ENCODE results near the gene FOXP1. TPM values are rescaled to one million over a fixed set of nuclear protein-coding genes. Genes with fewer than 3 reads are reported as not detected.

The FOXP1 gene
- total and polyA plus RNA-seq, 3 donors from 2014 or later, result 37.8 to 105 (median 75.9) TPM

DNA sequence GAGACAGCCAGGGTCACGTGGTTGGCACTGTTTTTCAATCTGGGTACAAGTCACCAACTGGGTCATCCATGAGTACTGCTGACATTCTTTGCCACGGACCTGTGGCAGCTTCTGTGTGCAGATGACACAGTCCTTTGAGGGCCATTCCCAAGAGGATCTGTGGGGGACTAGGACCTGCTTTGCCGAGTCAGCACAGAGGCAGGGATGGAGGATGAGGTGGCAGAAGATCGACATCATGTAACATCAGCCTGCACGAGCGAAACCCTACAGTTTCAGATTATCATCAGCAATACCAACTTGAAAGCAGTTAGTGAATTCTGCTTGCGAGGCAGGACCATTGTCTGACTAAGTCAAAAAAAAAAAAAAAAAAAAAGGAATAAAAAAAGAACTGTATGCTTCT, 227.7 kb downstream of the FOXP1 start:
- Histone ChIP-seq H3K4me1 (no peaks in the 10 kb centered on the region), H3K4me3 (no peak overlapping the region), H3K9me3 (no peaks in the 10 kb centered on the region), H3K27me3 (no peaks in the 10 kb centered on the region), H3K27ac (no peak overlapping the region), H3K36me3 (ENCODE audit: low read depth, missing control alignments) (no peaks in the 10 kb centered on the region)
- TF ChIP-seq POLR2A (IDR thresholded peaks at IDR 0.05), result no peak
- TF ChIP-seq, protein P1, sequence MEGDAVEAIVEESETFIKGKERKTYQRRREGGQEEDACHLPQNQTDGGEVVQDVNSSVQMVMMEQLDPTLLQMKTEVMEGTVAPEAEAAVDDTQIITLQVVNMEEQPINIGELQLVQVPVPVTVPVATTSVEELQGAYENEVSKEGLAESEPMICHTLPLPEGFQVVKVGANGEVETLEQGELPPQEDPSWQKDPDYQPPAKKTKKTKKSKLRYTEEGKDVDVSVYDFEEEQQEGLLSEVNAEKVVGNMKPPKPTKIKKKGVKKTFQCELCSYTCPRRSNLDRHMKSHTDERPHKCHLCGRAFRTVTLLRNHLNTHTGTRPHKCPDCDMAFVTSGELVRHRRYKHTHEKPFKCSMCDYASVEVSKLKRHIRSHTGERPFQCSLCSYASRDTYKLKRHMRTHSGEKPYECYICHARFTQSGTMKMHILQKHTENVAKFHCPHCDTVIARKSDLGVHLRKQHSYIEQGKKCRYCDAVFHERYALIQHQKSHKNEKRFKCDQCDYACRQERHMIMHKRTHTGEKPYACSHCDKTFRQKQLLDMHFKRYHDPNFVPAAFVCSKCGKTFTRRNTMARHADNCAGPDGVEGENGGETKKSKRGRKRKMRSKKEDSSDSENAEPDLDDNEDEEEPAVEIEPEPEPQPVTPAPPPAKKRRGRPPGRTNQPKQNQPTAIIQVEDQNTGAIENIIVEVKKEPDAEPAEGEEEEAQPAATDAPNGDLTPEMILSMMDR (IDR thresholded peaks at IDR 0.05), result no peak
- WGBS, 2 donors, result 68 to 89% methylated on average over 5 to 7 of the region's 7 CpGs
- intact Hi-C loops (cut with DNase I; ENCODE audit: low total_unique reads), result no loop called here
- no peak for DNase-seq

DNA sequence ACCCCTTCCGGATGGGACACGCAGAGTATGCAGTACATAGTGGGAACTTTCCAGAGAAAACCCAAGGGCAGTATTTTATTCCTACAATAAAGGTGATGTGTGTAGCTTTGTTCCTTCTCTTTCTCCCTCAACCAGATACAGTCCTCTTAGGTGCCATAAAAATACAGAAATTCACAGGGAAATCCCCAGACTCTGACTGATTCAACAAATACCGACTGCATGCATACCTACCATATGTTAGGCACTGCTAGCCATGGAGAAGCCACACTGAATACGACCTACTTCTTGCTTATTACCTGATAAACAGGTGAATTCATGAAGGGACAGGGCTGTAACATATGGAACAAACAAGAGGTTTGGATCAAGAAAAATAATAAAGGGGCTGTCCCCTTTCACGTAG, 228.5 kb downstream of the FOXP1 start:
- no peak overlapping the region for H3K4me3 ChIP-seq
- no peaks in the 10 kb centered on the region for H3K27me3 ChIP-seq
- intact Hi-C loops (cut with DNase I; ENCODE audit: low total_unique reads), result no loop called here
- H3K27ac ChIP-seq, result no peak overlapping the region
- no peaks in the 10 kb centered on the region for H3K36me3 ChIP-seq (ENCODE audit: low read depth, missing control alignments)
- WGBS, 2 donors, result 88 to 95% methylated on average over 5 of the region's 5 CpGs
- DNase-seq, result no peak
- H3K4me1 ChIP-seq, result no peaks in the 10 kb centered on the region
- no peaks in the 10 kb centered on the region for H3K9me3 ChIP-seq
- TF ChIP-seq, protein P1 (IDR thresholded peaks at IDR 0.05), result no peak
- no peak for TF ChIP-seq POLR2A (IDR thresholded peaks at IDR 0.05)

DNA sequence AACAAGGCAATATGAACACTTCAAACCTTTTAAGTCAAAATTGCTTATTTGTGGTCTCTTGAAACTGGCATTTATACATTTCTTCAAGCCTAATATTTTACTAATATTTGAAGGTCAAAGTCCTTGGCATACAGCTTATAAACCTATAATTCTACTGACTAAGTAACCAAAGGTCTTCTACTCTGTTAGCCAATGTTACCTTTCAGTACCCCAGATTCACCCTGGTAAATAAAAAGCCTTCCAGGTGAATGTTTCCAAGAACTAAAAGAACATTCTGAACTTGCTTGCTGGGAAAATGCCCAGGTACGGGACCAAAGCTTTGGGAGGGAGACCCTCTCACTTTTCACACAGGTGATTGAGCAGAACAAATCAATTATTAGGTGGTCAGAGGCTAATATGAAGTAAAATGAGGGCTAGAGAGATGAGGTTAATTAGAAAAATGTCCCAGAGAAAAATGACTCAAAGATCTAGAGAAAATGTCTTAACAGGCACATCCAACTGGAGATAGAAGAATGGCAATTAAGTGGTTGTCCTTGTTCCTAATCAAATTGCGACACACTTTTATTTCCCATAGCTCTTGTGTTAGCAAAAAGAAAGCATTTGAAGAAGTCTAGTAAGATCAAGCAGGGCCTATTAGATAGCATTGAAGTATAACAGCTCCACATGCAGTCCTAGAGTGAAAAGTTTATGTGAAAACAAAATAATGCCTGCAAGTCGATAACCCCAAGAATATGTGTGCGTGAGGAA, 232.0 kb downstream of the FOXP1 start:
- no peak for DNase-seq
- WGBS, 2 donors, result 94 to 95% methylated on average over 4 of the region's 4 CpGs
- Histone ChIP-seq H3K9me3 (no peaks in the 10 kb centered on the region), H3K4me3 (no peak overlapping the region), H3K36me3 (ENCODE audit: low read depth, missing control alignments) (no peaks in the 10 kb centered on the region), H3K4me1 (no peaks in the 10 kb centered on the region), H3K27me3 (no peaks in the 10 kb centered on the region), H3K27ac (no peak overlapping the region)
- intact Hi-C loops (cut with DNase I; ENCODE audit: low total_unique reads), result no loop called here
- TF ChIP-seq, protein P1 (IDR thresholded peaks at IDR 0.05), result no peak
- no peak for TF ChIP-seq POLR2A (IDR thresholded peaks at IDR 0.05)

- no peaks in the 10 kb centered on the region for H3K4me1 ChIP-seq
- H3K27me3 ChIP-seq, result no peaks in the 10 kb centered on the region
- no peak overlapping the region for H3K4me3 ChIP-seq
- no peak overlapping the region for H3K27ac ChIP-seq
- H3K9me3 ChIP-seq, result no peaks in the 10 kb centered on the region
- TF ChIP-seq POLR2A (IDR thresholded peaks at IDR 0.05), result no peak
- TF ChIP-seq, protein P1 (IDR thresholded peaks at IDR 0.05), result no peak
- DNase-seq, result no peak
- intact Hi-C loops (cut with DNase I; ENCODE audit: low total_unique reads), result no loop called here
- WGBS, 2 donors, result 92 to 98% methylated on average over 4 of the region's 4 CpGs
- no peaks in the 10 kb centered on the region for H3K36me3 ChIP-seq (ENCODE audit: low read depth, missing control alignments)
Measured at GRCh38 chr3:71350998-71351397, 232.5 kb downstream of the FOXP1 start.

- Histone ChIP-seq H3K9me3 (no peaks in the 10 kb centered on the region), H3K27ac (no peak overlapping the region), H3K4me1 (no peaks in the 10 kb centered on the region), H3K36me3 (ENCODE audit: low read depth, missing control alignments) (no peaks in the 10 kb centered on the region), H3K27me3 (no peaks in the 10 kb centered on the region), H3K4me3 (no peak overlapping the region)
- WGBS, 2 donors, result 93 to 100% methylated on average over 2 of the region's 2 CpGs
- no peak for DNase-seq
- intact Hi-C loops (cut with DNase I; ENCODE audit: low total_unique reads), result no loop called here
- TF ChIP-seq, protein P1 (IDR thresholded peaks at IDR 0.05), result no peak
- no peak for TF ChIP-seq POLR2A (IDR thresholded peaks at IDR 0.05)
Measured at GRCh38 chr3:71348831-71349230, 234.7 kb downstream of the FOXP1 start.
